A549 (cell line): ENCODE data around the gene SAP30L. TPM values are rescaled to one million over a fixed set of nuclear protein-coding genes. Genes with fewer than 3 reads are reported as not detected.

Experiments
- ATAC-seq, 2 experiments: fragments of 200-7000 bp in 1 of 2; fragments of >200 bp in 1 of 2; cut with Nextera tagmentation in 1 of 2; cut with Tn5 transposase in 1 of 2; 3 replicates each; pipeline versions ENCODE4 v1.8.0 to v1.9.1; 2018 to 2020; ENCODE audit warnings: mild to moderate bottlenecking in 1 of 2, moderate library complexity in 1 of 2
- CTCF ChIA-PET: fragments of 300-600 bp; sonication (Branson Sonifier 250); formaldehyde crosslinking; extraction: SDS; loops from one replicate; lab custom pipeline; 2021; ENCODE audit warnings: antibody characterized with exemption, inconsistent platforms; lab: Yijun Ruan, JAX
- POLR2A ChIA-PET: fragments of 350-600 bp; formaldehyde crosslinking; extraction: SDS; loops from one replicate; lab custom pipeline; 2021; ENCODE audit warnings: antibody characterized with exemption, inconsistent platforms; lab: Yijun Ruan, JAX
- DNase-seq, 2 experiments: peaks; one replicate each; pipeline versions ENCODE4 v3.0.0 to v3.0.0-alpha.2; 2011 to 2016; ENCODE audit warnings: low read depth in 1 of 2, low spot score in 1 of 2
- FAIRE-seq: peaks from 2 replicates; lab custom pipeline; 2011; peaks lifted over from hg19 to GRCh38; lab: Jason Lieb, UNC
- H3K27ac ChIP-seq, 2 experiments: fragments of >200 bp; sonication (Bioruptor Twin); formaldehyde crosslinking; 3 replicates each; pipeline ENCODE4 v1.5.1; 2016 to 2017
- H3K4me1 ChIP-seq: fragments of >200 bp; sonication (Bioruptor Twin); formaldehyde crosslinking; 3 replicates; pipeline ENCODE4 v1.6.1; 2016
- H3K4me2 ChIP-seq: fragments of >200 bp; sonication (Bioruptor Twin); formaldehyde crosslinking; 3 replicates; pipeline ENCODE4 v1.6.1; 2016
- H3K4me3 ChIP-seq: fragments of >200 bp; sonication (Bioruptor Twin); formaldehyde crosslinking; 3 replicates; pipeline ENCODE4 v1.5.1; 2016
- H3K9me3 ChIP-seq: fragments of >200 bp; sonication (Bioruptor Twin); formaldehyde crosslinking; 3 replicates; pipeline ENCODE4 v1.6.1; 2016
- CHD2 ChIP-seq: fragments of 150-350 bp; IDR thresholded peaks from 2 replicates; pipeline ENCODE4 v1.6.1; 2014; ENCODE audit warnings: low read length; ENCODE audit not compliant: partially characterized antibody
- CHD4 ChIP-seq: fragments of 200-600 bp; sonication (generic); IDR thresholded peaks from 2 replicates; pipeline ENCODE4 v1.6.1; 2016; ENCODE audit warnings: antibody characterized with exemption, mild to moderate bottlenecking, borderline replicate concordance
- EHMT2 ChIP-seq: fragments of 200-600 bp; sonication (generic); IDR thresholded peaks from 2 replicates; pipeline ENCODE4 v1.6.1; 2016; ENCODE audit warnings: antibody characterized with exemption, low read depth, mild to moderate bottlenecking, moderate library complexity
- FOSB ChIP-seq: fragments of 250-450 bp; sonication (Bioruptor Pico); IDR thresholded peaks from 2 replicates; pipeline ENCODE4 v1.5.0; 2020; ENCODE audit warnings: mild to moderate bottlenecking, moderate library complexity
- FOSL2 ChIP-seq, 2 experiments: fragments of 450-650 bp in 1 of 2; fragments of >200 bp in 1 of 2; sonication (Bioruptor Twin) in 1 of 2; formaldehyde crosslinking; IDR thresholded peaks; 2 replicates each; pipeline versions ENCODE4 v1.5.0 to v1.6.1; 2016 to 2020; ENCODE audit warnings: mild to moderate bottlenecking in 1 of 2, moderate library complexity in 1 of 2
- JUN ChIP-seq, 2 experiments: fragments of >200 bp; sonication (Bioruptor Twin); formaldehyde crosslinking; IDR thresholded peaks; 2 replicates in 1 of 2; 3 replicates in 1 of 2; pipeline ENCODE4 v1.6.1; 2016 to 2017
- KDM1A ChIP-seq: fragments of 200-600 bp; sonication (generic); IDR thresholded peaks from 2 replicates; pipeline ENCODE4 v1.6.1; 2016; ENCODE audit warnings: low read depth, mild to moderate bottlenecking
- MYC ChIP-seq: IDR thresholded peaks from 2 replicates; pipeline ENCODE4 v1.6.1; 2012; ENCODE audit warnings: mild to moderate bottlenecking, inconsistent platforms, low read length, improper control_type of control experiment, borderline replicate concordance
- NPAS2 ChIP-seq: fragments of 250-450 bp; sonication (Bioruptor Pico); IDR thresholded peaks from 2 replicates; pipeline ENCODE4 v1.8.0; 2022; ENCODE audit warnings: mild to moderate bottlenecking, moderate library complexity, borderline replicate concordance
- PHF8 ChIP-seq: fragments of 200-600 bp; sonication (generic); IDR thresholded peaks from 2 replicates; pipeline ENCODE4 v1.6.1; 2016; ENCODE audit warnings: low read depth, mild to moderate bottlenecking, antibody characterized with exemption, moderate library complexity, borderline replicate concordance
- RCOR1 ChIP-seq: fragments of 150-350 bp; IDR thresholded peaks from 2 replicates; pipeline ENCODE4 v1.6.1; 2014; ENCODE audit warnings: antibody characterized with exemption, low read length, low read depth
- SMC3 ChIP-seq: fragments of >200 bp; sonication (Bioruptor Twin); formaldehyde crosslinking; IDR thresholded peaks from 3 replicates; pipeline ENCODE4 v1.6.1; 2018; ENCODE audit warnings: inconsistent platforms
- SREBF2 ChIP-seq: fragments of 450-650 bp; IDR thresholded peaks from 2 replicates; pipeline ENCODE4 v1.6.1; 2014; ENCODE audit warnings: mild to moderate bottlenecking, moderate library complexity
- TFCP2L1 ChIP-seq: fragments of 250-450 bp; sonication (Bioruptor Pico); IDR thresholded peaks from 2 replicates; pipeline ENCODE4 v1.5.0; 2021; ENCODE audit warnings: mild to moderate bottlenecking
- ZC3H11A ChIP-seq: fragments of 450-650 bp; IDR thresholded peaks from 2 replicates; pipeline ENCODE4 v1.6.1; 2014; ENCODE audit warnings: antibody characterized with exemption, mild to moderate bottlenecking
- ZFP36 ChIP-seq: fragments of 450-650 bp; IDR thresholded peaks from 2 replicates; pipeline ENCODE4 v1.6.1; 2014; ENCODE audit warnings: borderline replicate concordance; ENCODE audit not compliant: partially characterized antibody
- WGBS: methylation state at CpG from one replicate; pipeline ENCODE4 v1.1.6; 2017; ENCODE audit errors: missing lambda C conversion rate; 5-methylcytosine and 5-hydroxymethylcytosine counted together
- polyA plus RNA-seq, 4 experiments: library from polyadenylated mRNA; depleted of rRNA in 3 of 4; stranded (reverse); fragments of >200 nt; fragmentation: RNase III in 1 of 4; extraction: RNeasy Plus Mini Kit Qiagen cat#74134 plus additional on column Dnase treatment in 1 of 4; gene quantifications; 2 replicates in 3 of 4; 3 replicates in 1 of 4; pipeline ENCODE4 v1.2.3, GENCODE V29; 2011 to 2017
- TF ChIP-seq, protein P1 (sequence below): fragments of 250-450 bp; sonication (Bioruptor Pico); IDR thresholded peaks from 2 replicates; pipeline ENCODE4 v1.5.0; 2020; ENCODE audit warnings: low read depth, mild to moderate bottlenecking, moderate library complexity
- TF ChIP-seq, protein P2 (sequence below): fragments of >200 bp; sonication (Bioruptor Twin); formaldehyde crosslinking; IDR thresholded peaks from 2 replicates; pipeline ENCODE4 v1.6.1; 2016
- TF ChIP-seq, protein P3 (sequence below): fragments of 150-350 bp; IDR thresholded peaks from 2 replicates; pipeline ENCODE4 v1.6.1; 2014; ENCODE audit warnings: low read depth, mild to moderate bottlenecking, low read length
- TF ChIP-seq, protein P4 (sequence below): fragments of 250-450 bp; sonication (Bioruptor Pico); IDR thresholded peaks from 2 replicates; pipeline ENCODE4 v1.5.0; 2021; ENCODE audit warnings: mild to moderate bottlenecking, moderate library complexity, borderline replicate concordance

Gene SAP30L
- polyA plus RNA-seq, 2 of the 4 experiments (the other 2 are of a cell fraction): 24.9 to 50.3 TPM

DNA sequence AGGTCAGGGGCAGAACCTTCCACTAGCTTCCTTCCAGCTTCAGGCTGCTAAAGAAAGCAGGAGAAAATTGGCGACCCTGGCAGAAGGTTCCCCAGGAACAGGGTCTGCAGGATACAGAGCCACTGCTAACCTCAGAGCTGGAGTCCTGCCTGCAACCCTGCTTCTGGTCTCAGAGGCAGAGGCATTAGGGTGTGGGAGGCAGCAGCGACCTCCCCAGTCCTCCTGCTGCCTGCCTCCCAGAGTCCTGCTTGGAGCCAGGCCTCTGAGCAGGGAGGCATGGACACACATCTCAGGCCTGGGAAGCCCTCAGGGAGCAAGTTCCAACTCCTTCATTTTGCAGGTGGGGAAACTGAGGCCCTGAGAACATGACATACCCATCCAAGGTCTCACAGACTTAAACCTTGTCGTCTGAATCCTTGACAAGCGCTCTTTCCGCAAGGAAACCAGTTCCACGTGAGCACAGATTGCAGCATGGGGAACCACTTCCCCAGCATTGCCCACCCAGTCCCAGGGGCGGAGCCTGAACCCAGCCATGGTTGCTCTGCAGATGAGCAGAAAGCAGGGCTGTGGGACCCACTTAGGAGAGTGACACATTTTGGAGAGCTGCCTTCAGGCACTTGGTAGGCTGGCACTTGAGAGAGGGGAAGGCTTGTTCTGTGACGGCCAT, 60.4 kb downstream of the SAP30L start:
- DNase-seq (no peak), ATAC-seq (peak in 1 of 2 experiments; percentile 22; a peak in 1 of 6 replicates), FAIRE-seq (no peak)
- ChIA-PET CTCF (interaction anchor here (0.7 to 10.2 kb wide), 4 partner anchors 12 to 144 kb away, joined by 3 to 65 read pairs (median 3); no protein-coding TSS in a partner anchor), POLR2A (no interaction called here)
- H3K27ac ChIP-seq: no peak overlapping the region
- no peak overlapping the region for H3K4me2 ChIP-seq
- H3K4me3 ChIP-seq: no peak overlapping the region
- 69% methylated on average over 8 of the region's 8 CpGs for WGBS
- H3K4me1 ChIP-seq: no peaks in the 10 kb centered on the region
- TF ChIP-seq FOSL2 (IDR thresholded peaks at IDR 0.05): no peak
- TF ChIP-seq FOSL2 (CRISPR knock-in tag; IDR thresholded peaks at IDR 0.05): no peak
- TF ChIP-seq, protein P1, sequence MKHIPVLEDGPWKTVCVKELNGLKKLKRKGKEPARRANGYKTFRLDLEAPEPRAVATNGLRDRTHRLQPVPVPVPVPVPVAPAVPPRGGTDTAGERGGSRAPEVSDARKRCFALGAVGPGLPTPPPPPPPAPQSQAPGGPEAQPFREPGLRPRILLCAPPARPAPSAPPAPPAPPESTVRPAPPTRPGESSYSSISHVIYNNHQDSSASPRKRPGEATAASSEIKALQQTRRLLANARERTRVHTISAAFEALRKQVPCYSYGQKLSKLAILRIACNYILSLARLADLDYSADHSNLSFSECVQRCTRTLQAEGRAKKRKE (CRISPR knock-in tag): no peak
- TF ChIP-seq SMC3: no peak
- no peak for TF ChIP-seq NPAS2 (CRISPR knock-in tag)
- TF ChIP-seq CHD4: no peak
- TF ChIP-seq, protein P2, sequence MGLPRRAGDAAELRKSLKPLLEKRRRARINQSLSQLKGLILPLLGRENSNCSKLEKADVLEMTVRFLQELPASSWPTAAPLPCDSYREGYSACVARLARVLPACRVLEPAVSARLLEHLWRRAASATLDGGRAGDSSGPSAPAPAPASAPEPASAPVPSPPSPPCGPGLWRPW: no peak
- no peak for TF ChIP-seq MYC
- TF ChIP-seq CHD2: no peak
- no peak for TF ChIP-seq TFCP2L1 (CRISPR knock-in tag)
- TF ChIP-seq, protein P3, sequence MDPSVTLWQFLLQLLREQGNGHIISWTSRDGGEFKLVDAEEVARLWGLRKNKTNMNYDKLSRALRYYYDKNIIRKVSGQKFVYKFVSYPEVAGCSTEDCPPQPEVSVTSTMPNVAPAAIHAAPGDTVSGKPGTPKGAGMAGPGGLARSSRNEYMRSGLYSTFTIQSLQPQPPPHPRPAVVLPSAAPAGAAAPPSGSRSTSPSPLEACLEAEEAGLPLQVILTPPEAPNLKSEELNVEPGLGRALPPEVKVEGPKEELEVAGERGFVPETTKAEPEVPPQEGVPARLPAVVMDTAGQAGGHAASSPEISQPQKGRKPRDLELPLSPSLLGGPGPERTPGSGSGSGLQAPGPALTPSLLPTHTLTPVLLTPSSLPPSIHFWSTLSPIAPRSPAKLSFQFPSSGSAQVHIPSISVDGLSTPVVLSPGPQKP: no peak
- TF ChIP-seq JUN (IDR thresholded peaks at IDR 0.05): no peak
- TF ChIP-seq KDM1A: no peak
- no peak for TF ChIP-seq EHMT2
- no peak for TF ChIP-seq ZC3H11A
- no peaks in the 10 kb centered on the region for H3K9me3 ChIP-seq

DNA sequence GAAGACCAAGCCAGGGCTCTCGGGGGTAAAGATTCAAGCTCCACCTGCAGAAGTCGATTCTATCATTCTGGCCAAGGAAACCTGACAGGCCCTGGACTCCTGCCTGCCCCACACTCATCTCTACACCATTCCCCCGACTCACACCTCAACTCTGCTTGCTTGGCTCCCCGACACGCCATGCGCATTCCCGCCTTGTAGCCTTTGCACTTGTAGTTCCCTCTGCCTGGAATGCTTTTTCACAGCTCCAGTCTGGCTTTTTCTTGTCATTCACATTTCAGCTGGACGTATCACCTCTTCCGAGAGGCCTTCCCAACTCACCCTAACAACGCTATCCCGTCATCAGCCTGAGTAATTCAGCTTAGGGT, 60.9 kb downstream of the SAP30L start:
- POLR2A ChIA-PET: no interaction called here
- Histone ChIP-seq H3K9me3 (no peaks in the 10 kb centered on the region), H3K4me3 (no peak overlapping the region), H3K27ac (no peak overlapping the region), H3K4me1 (no peaks in the 10 kb centered on the region), H3K4me2 (no peak overlapping the region)
- TF ChIP-seq RCOR1: no peak
- no peak for TF ChIP-seq PHF8
- no peak for TF ChIP-seq SREBF2
- TF ChIP-seq, protein P3: no peak
- TF ChIP-seq, protein P4, sequence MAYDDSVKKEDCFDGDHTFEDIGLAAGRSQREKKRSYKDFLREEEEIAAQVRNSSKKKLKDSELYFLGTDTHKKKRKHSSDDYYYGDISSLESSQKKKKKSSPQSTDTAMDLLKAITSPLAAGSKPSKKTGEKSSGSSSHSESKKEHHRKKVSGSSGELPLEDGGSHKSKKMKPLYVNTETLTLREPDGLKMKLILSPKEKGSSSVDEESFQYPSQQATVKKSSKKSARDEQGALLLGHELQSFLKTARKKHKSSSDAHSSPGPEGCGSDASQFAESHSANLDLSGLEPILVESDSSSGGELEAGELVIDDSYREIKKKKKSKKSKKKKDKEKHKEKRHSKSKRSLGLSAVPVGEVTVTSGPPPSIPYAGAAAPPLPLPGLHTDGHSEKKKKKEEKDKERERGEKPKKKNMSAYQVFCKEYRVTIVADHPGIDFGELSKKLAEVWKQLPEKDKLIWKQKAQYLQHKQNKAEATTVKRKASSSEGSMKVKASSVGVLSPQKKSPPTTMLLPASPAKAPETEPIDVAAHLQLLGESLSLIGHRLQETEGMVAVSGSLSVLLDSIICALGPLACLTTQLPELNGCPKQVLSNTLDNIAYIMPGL (CRISPR knock-in tag): no peak
- no peak for TF ChIP-seq ZFP36
- no peak for TF ChIP-seq FOSL2 (IDR thresholded peaks at IDR 0.05)
- no peak for TF ChIP-seq FOSL2 (CRISPR knock-in tag; IDR thresholded peaks at IDR 0.05)
- no peak for TF ChIP-seq CHD2
- TF ChIP-seq NPAS2 (CRISPR knock-in tag): no peak
- TF ChIP-seq FOSB (CRISPR knock-in tag): no peak
- CTCF ChIA-PET: interaction anchor here (0.7 to 10.2 kb wide), 4 partner anchors 12 to 144 kb away, joined by 3 to 65 read pairs (median 3); no protein-coding TSS in a partner anchor
- DNase-seq (no peak), FAIRE-seq (no peak), ATAC-seq (no peak)
- 64% methylated on average over 11 of the region's 11 CpGs for WGBS
